GM18520 (cell line): ENCODE measurements around the gene VSTM4.

Source experiments
- ATAC-seq: cut with Tn5 transposase; IDR thresholded peaks from one replicate; pipeline ENCODE4 v1.9.1; 2021; ENCODE audit not compliant: unreplicated experiment

VSTM4 gene

GRCh38 chr10:49143249-49143648 is 27.9 kb upstream of the VSTM4 start:
- ATAC-seq, result no peak

GRCh38 chr10:49141541-49142332 is 26.4 kb upstream of the VSTM4 start:
- ATAC-seq, result peak; percentile 63

GRCh38 chr10:49140304-49141177 is 25.2 kb upstream of the VSTM4 start:
- no peak for ATAC-seq

GRCh38 chr10:49139846-49140195 is 24.5 kb upstream of the VSTM4 start:
- no peak for ATAC-seq

GRCh38 chr10:49139028-49139845 is 23.9 kb upstream of the VSTM4 start:
- ATAC-seq, result no peak

GRCh38 chr10:49138361-49138891 is 23.1 kb upstream of the VSTM4 start:
- ATAC-seq, result no peak

GRCh38 chr10:49136525-49136924 is 21.2 kb upstream of the VSTM4 start:
- ATAC-seq, result no peak

- ATAC-seq, result no peak
Measured at GRCh38 chr10:49135575-49136313, 20.4 kb upstream of the VSTM4 start.

- no peak for ATAC-seq
Measured at GRCh38 chr10:49134327-49134726, 19.0 kb upstream of the VSTM4 start.

GRCh38 chr10:49133706-49134248 is 18.5 kb upstream of the VSTM4 start, which contains the start of gene FAM170B:
FAM170B (minus strand) TSS chr10:49134021; CDS start chr10:49133918, 103 bp downstream.
- ATAC-seq, result no peak

GRCh38 chr10:49132362-49132737 is 17.0 kb upstream of the VSTM4 start:
- no peak for ATAC-seq

- no peak for ATAC-seq
Measured at GRCh38 chr10:49131507-49132361, 16.4 kb upstream of the VSTM4 start.

GRCh38 chr10:49129376-49129775 is 14.1 kb upstream of the VSTM4 start:
- no peak for ATAC-seq

GRCh38 chr10:49128854-49129253 is 13.5 kb upstream of the VSTM4 start:
- no peak for ATAC-seq

- ATAC-seq, result no peak
Measured at GRCh38 chr10:49123981-49124950, 8.9 kb upstream of the VSTM4 start.

GRCh38 chr10:49120911-49121310 is 5.6 kb upstream of the VSTM4 start:
- no peak for ATAC-seq

GRCh38 chr10:49119746-49120145 is 4.4 kb upstream of the VSTM4 start:
- no peak for ATAC-seq
